Ovary (tissue), 3 donors: ENCODE measurements around the gene BHLHE41.

Source experiments
- EP300 ChIP-seq: sonication (generic); formaldehyde crosslinking; IDR thresholded peaks from one replicate; pipeline ENCODE4 v1.6.1; 2017; ENCODE audit warnings: antibody characterized with exemption
- TF ChIP-seq, protein P1 (sequence below), 3 donors: fragments of 450-650 bp in 2 of 3; fragments of 200-600 bp in 1 of 3; IDR thresholded peaks; one replicate each; pipeline versions ENCODE4 v1.5.1 to v1.8.0; 2016 to 2022; ENCODE audit warnings: antibody characterized with exemption in 3 of 3, mild to moderate bottlenecking in 1 of 3
- donor health status: DM: no; HTN: no; CAD: no.

DNA sequence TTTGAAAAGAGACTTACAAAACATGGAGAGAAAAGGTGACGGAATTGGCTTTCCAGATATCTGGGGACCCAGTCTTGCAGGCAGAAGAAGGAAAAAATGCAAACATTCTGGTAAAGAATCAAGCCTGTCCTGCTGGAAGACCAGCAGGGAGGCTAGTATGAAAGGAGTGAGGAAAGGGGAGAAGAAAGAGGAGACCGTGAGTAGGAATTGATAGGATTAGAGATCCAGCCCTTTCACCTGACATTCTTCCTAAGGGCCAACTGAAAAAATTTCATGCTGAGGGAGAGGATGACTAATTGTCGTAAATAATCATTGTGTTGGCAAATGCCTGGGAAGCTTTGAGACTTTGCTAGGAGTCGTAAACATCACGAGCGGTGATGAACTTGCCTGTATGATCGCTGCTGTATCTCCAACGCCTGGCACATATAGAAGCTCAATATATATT lies 12.1 kb downstream of the BHLHE41 start:
- TF ChIP-seq EP300 = no peak
- TF ChIP-seq, protein P1, sequence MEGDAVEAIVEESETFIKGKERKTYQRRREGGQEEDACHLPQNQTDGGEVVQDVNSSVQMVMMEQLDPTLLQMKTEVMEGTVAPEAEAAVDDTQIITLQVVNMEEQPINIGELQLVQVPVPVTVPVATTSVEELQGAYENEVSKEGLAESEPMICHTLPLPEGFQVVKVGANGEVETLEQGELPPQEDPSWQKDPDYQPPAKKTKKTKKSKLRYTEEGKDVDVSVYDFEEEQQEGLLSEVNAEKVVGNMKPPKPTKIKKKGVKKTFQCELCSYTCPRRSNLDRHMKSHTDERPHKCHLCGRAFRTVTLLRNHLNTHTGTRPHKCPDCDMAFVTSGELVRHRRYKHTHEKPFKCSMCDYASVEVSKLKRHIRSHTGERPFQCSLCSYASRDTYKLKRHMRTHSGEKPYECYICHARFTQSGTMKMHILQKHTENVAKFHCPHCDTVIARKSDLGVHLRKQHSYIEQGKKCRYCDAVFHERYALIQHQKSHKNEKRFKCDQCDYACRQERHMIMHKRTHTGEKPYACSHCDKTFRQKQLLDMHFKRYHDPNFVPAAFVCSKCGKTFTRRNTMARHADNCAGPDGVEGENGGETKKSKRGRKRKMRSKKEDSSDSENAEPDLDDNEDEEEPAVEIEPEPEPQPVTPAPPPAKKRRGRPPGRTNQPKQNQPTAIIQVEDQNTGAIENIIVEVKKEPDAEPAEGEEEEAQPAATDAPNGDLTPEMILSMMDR (IDR thresholded peaks at IDR 0.05) = no peak
